Superior temporal gyrus (tissue), 1 donor: Measurements from ENCODE around the gene NBAS.

Source experiments
- DNase-seq: peaks from one replicate; pipeline ENCODE4 v3.0.0-alpha.2; 2016; ENCODE audit errors: extremely low spot score

Gene NBAS

DNA sequence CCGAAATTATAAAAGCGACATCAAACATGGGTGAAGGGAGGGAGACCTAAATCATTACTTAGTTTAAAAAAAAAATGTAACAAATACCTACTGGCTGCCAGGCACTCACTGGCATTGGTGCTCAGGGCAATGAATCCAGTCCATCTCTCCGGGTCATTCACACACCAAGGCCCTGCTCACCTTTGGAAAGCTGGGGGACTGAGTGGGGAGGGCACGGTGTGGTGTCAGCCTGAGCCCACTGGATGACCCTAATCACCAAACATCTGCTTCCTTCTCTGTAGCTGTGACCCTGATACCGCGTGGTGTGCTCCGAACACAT is 30.2 kb upstream of the NBAS start:
- DNase-seq, result no peak

DNA sequence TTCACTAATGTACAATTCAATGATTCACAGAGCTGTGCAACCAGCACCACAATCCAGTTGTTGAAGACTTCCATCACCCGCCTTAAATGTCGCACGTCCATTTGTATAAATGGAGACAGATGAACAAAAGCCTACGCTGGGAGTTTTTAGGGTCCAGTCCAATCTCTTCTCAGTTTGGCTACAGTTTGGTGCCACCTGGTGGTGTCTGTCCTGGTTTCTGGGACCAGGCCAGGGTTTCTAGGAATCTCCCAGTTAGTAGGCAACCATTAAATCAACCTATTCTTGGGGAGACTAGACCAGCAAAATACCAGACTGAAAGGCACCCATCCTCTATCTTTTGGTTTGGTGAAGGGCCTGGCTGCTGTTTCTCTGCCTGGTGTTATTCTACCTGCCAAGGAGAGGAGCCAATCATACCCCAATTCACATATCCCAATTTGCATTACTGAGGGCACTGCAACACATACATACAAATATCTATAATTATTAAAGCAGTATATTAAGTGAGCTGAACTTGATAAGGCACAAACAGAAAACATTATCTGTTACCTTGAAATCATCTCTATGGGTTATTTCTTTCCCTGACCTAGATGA is 27.3 kb upstream of the NBAS start:
- peak; percentile 87 for DNase-seq

DNA sequence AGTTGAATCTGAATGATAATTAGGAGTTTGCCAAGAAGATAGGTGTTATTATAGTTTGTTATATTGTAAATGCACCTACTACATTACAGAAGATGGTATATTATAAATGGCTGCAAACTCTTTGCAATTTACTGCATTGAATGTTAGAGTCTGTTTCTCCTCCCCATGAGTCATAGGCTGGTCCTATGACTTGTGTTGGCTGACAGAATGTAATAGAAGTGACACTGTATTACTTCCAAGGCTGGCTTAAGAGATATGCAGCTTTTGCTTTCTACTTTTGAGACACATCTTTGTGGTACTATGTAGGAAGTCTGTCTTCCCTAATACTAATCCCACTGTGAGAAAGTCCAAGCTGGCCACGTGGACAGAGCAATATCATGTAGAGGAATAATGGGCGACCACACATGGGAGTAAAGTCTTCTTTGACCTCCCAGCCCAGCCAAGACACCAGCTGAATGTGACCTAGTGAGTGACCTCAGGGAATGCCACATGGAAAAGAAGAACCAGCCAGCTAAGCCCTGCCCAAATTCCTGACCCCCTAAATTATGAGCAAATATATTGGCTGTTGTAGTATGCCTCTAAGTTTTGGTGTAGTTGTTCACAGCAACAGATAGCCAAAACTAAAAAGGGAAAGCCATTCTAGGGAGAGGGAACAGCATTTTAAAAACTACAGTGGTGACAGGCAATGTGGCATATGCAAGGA is 23.8 kb upstream of the NBAS start:
- no peak for DNase-seq

DNA sequence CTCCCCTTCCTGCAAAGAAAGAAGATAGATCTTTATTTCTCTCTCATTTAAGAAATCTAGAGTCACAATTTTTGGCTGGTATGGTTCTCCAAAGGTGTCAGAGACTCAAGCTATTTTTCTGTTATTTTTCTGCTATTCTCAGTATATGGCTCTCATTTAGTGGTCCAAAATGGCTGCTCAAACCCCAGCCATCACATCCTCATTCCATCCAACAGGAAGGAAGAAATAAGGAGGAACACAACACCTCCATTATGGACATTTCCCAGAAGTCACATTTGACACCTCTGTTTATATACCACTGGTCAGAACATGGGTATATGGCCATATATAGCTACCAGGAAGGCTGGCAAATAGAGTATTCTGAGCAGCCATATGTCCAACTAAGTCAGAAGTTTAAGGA is 23.2 kb upstream of the NBAS start:
- no peak for DNase-seq

DNA sequence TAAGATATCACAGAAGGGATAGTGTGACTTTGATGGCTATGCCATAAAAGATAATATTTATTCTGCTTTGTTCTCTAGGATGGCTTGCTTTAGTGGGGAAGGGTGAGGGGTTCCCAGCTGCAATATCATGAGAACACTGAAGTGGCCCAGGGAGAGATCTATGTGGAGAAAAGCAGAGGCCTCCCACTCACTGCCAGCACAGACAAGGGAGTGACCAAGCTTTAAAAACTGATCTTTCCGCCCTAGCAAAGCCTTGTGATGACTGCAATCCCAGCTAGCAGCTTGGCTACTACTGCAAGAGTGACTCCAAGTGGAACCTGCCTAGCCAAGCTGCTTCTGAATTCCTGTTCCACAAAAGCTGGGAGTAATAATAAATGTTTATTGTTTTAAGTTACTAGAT is 22.7 kb upstream of the NBAS start:
- DNase-seq, result no peak

DNA sequence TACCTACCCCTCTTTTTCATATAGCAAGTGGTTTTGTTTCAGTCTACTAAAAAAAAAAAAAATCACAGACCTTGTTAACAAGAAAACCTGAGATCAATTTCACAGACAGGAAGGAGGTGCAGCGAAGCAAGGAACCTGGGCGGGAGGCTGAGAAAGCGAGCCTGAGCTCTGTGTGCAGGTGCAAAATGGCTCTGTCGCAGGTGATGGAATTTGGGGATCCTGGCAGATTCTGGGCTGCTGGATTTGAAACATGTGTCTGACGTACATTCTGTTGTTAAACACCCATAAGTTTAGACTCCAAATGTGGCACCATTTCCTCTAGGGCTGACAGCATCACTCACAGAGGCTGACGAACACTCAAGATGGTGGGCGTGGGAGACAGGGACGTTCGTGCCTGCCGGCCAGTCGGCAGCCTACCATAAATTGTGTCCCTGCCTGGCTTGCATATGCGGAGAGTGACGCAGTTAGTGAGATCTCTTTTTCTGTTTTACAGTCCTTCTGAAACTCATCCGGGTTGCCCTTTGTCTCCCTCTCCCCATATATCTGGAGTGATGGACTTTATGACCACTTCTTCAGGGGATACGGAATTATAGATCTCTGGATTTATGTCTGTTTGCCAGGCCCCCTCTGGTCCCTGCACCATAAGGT is 21.7 kb upstream of the NBAS start:
- DNase-seq, result no peak

DNA sequence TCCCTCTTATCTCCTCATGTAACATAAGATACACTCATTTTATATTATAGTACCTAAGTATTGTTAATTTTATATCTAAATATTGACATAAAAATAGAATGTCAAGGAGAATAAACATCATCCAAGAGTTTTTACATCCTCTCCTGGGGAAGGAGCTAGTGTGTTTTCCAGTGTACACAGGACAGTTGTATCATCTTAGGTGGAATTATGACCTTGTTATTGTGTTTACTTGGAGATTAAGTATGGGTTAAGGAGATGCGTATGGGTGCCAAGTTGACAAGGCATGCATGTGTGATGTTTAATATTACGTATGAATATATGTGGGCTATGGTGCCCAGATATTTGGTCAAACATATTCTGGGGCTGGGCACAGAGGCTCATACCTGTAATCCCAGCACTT is 19.3 kb upstream of the NBAS start:
- DNase-seq, result no peak

DNA sequence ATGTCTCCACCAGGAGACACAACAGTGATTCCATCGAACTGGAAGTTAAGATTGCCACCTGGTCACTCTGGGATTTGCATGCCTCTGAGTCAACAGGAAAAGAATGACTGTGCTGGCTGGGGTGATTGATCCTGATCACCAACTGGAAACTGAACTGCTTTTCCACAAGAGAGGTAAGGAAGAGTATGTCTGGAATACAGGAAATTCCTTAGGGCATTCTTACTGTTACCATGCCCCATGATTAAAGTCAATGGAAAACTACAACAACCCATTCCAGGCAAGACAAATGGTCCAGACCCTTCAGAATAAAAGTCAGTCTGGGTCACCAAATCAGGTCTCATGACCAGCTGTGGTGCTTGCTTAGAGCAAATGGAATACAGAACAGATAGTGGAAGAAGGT is 18.5 kb upstream of the NBAS start:
- DNase-seq, result no peak

DNA sequence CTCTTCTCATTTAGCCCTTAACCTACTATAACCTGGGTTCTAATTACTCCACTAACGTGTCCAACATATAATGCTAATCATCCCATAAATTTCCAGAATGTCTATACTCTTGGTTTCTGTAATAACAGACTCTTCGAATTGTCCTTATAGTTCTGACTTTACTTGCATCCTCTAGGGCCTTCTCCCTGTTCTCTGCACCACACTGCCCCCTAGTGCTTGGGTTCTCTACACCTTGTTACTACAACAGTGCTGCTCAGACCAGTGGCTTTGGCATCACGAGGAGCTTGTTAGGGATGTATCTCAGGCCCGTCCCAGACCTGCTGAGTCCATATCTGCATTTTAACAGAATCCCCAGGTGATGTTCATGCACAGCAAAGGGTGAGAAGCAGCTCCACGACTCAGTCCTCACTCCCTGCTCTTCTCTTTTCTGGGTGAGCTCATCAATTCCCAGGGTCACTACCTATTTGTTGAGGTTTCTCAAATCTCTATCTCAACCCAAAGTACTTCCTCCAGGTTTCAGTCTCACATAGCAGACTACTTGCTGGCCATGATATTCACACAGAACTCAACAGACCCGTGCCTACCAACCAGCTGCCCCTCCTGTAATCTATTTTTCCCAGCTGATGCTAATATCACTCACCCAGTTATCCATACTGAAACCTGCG is 16.1 kb upstream of the NBAS start:
- DNase-seq, result peak; percentile 94

DNA sequence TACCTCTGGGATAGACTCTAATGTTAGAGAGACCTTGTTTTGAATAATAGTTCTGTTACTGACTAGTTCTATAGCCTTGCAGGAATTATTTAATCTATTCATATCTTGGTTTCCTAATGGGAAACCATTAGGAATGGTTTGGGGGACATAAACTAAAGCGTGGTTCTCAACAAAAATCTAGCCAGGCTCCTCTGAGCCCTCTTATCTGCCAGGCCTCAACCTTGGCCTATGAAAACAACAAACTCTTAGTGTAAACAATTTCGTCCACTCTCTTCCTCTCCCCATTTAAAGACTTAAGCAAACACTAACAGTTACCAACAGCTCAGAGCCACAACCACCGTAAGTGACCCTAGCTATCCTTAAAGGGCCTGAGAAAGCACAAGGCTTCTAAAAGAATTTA is 10.6 kb upstream of the NBAS start:
- DNase-seq, result no peak

DNA sequence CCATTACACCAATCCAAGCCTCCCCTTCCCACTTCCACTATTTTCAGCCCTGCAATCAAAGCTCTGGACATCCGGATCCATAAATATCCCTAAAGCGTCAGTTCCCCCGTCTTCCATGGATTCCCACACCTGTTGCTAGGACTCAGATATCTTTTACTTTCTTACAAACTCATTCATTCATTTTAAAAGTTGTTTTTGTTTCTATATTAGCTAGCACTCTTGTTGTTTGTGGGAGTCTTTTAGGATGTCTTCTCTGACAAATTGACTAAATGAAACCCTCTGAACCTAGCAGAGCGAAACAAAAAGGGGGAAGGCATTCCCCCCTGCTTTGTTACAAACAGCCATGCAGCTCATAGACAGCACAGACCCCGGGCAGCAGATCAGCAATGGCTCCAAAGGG is 9.0 kb upstream of the NBAS start:
- no peak for DNase-seq

DNA sequence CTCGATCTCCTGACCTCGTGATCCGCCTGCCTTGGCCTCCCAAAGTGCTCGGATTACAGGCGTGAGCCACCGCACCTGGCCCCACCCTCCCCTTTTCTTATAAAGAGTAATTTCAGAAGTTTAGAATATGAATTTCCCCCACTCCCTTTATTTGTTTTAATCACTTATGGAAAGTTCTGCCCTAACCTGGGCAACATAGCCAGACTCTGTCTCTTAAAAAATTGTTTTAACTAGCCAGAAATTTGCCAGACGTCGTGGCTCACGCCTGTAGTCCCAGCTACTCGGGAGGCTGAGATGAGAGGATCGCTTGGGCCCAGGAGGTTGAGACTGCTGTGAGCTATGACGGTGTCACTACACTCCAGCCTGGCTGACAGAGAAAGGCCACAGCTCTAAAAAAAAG is 7.7 kb upstream of the NBAS start:
- DNase-seq, result no peak

DNA sequence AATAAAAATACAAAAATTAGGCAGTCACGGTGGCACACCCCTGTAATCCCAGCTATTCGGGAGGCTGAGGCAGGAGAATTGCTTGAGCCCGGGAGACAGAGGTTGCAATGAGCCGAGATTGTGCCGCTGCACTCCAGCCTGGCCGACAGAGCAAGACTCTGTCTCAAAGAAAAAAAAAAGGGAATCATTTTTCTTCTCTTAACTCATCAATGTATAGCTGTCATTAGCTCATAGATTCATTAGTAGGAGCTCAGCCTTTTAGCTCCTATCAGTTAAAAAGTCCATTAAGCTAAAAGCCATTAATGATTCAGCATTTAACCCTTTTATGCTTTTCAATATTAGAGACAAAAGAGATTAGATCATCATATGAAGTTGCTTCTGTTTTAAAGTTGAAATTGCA is 5.8 kb upstream of the NBAS start:
- DNase-seq, result no peak

DNA sequence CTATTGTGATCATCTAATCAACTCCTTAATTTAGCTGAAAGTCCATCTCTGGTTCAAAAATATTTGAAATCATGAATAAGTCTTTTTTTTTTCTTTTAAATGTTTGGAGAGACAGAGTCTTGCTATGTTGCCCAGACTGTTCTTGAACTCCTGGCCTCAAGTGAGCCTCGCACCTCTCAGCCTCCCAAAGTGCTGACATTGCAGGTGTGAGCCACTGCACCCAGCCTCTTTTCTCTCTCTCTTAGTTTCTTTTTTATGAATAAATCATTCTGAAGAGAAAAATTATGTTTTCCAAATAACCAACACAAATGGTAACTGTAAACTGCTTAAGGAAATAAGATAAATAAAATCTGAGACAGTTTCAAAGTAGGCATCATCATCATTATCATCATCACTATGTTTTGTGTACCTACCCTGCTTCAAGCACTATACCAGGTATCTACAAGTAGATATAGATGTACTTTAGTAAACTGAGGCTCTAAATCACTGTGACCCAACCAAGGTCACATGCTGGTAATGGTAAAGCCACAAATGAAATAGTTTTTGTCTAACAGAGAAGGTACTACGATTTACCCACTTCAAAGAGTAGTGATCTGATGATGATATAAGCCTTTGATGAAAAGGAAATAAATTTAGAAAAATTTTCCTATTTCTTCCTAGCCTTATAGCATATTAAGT is 5.0 kb upstream of the NBAS start:
- DNase-seq, result no peak

DNA sequence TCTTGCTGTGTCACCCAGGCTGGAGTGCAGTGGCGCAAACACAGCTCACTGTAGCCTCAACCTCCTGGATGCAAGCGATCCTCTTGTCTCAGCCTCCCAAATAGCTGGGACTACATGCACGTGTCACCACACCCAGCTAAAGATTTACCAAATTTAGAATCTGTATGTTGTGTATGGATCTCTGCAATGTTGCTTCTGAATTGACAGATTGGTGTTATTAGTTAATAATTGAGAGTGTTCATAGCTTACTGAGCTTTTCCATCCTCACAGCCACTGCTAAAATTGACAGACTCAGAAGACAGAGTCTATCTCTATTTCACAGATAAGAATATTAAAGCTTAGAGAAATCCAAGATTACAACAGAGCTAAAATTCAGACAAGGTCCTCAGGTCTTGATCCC is 4.3 kb upstream of the NBAS start:
- no peak for DNase-seq

DNA sequence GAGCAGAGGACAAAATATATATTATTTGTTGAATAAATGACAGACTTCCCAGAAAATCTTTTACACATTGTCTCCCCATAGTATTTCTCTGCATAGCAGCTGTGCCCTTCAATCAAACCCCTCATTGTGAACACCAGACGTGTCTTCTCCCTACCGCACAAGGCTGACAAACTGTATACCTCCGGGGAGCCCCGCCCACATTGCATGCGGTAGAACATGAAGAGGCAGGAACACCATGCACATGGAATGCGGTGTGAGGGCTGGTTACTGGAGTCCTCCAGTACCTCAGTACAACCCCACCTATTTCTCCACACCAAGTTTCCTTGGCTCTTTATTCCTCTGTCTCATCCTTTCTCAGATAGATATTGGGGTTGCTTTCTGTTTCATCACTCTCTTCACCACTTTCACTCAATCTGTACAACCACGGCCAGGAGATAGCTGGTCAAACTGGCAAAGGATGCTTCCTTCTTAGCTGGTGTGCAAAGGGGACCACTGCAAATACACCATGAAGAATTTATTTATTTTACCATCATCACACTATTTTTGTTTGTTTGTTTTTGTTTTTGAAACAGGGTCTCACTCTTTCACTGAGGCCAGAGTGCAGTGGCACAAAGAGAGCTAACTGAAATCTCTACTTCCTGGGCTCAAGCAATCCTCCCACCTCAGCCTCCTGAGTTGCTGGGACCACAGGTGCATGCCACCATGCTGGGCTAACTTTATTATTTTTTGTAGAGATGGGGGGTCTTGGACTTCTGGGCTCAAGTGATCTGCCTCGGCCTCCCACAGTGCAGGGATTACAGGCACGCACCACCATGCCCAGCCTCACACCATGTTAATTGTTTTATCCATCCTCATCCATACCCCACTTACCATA is 2.3 kb upstream of the NBAS start:
- no peak for DNase-seq

DNA sequence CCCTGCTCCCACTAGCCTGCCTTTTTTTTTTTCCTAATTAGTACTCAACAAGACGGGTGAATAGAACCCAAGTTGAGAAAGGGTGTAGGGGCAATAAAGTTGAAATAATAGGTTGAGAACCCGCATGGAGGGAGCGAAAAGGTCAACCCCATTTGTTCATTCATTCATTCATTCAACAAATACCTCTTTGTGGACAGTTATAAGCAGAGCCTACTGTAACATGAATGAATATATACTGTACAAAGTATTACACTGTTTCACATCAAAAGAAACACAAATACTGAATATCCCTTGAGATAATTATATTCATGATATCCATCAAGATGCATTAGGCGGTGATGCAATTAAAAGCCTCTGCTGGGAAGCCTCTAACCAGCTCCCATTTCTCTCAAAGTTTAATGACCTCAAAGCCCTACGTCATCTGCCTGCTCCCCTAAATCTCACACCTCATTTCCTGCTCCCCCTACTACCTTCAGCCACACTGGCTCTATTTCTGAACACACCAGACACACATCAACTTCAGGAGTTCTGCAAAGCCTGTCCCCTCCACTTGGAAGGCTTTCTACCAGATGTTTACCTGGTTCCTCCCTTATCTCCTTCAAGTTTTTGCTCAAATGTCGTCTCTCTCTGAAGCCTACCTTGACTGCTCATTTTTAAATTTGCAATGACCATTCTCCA is 1.4 kb upstream of the NBAS start:
- DNase-seq, result no peak

DNA sequence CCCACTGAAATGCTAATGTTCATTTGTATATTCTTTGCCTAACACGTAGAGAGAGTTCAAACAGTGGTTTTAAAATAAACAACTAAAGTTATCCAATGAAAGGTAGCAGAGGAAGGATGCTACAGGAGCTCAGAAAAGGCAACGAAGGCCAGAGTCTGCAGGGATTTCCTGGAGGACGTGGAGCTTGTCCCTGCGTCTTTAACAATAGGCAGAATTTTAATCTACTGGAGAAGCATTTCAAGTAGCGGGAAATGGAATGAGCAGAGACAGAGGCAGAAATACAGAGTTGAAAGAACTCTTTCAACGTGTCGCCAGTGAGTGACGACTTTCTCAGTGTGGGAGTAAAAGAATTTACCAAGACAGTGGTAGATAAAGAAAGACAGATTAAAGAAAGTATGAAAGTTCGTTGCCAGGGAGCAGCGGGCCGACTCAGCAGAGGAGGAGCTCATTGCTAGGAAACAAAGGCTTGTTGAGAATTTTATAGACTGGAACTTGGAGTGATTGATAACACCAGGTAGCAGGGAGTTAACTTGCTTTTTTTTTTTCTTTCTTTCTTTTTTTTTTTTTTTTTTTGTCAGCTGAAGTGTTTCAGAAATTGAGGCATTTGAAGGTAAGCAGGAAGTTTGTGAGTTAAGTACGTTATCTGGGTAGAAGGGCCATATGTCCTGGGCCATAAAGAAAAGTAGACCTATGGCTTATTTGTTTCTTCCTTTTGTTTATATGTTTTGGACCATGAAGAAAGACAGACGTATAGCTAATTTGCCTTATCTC is 625 bp upstream of the NBAS start:
- no peak for DNase-seq

DNA sequence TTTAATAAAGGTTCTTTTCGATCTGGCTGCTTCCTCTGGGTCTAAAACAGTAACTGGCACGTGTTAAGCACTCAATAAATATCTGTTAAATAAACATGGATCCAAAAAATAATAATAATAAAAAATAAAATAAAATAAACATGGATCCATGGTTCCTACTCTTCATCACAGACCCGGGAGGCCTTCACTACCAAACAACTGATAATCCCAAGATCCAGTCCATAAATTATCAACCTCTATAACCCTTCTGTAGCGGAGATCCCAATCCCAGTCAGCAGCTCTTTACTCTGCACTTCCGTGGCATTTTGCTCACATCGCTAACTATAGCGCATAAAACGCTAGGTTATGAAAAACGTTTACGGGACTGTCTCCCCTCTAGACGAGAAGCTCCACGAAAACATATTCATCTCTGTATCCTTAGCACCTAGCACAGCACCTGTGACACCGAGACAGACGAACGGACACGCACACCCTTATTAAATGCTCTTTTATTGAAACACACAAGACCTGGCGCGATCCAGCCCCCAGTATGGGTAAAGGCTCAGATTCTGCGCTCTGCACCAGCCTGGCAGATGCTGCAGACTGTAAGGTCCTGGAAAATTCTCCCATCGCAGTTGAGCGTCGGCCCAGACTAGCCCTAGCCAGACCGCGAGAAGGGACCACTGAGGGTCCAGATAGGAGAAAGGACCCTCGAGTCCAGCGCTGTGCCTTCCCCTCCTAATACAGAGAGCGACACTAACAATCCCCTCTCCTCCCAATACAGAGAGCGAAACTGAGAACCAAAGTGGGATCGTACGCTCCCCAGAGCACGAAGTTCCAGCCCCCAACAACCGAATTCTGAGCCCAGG is 770 bp downstream of the NBAS start:
- DNase-seq, result peak; percentile 40
